Measurements from ENCODE around the gene CAPN12. TPM values are rescaled to one million over a fixed set of nuclear protein-coding genes. Genes with fewer than 3 reads are reported as not detected.

The CAPN12 gene
- total RNA-seq, 1 experiment from 2014 or later = not detected

- intact Hi-C loops (cut with micrococcal nuclease) = loop anchor here (2.0 kb wide), 1 partner anchor 109 kb away; no protein-coding TSS in a partner anchor
- Mint-ChIP-seq H3K4me1 (ENCODE audit: insufficient read depth, unreplicated experiment) (peaks cover 23% of the 10 kb centered on the region), H3K27me3 (ENCODE audit: insufficient read depth, unreplicated experiment) (no peaks in the 10 kb centered on the region), H3K36me3 (ENCODE audit: insufficient read depth, unreplicated experiment) (peaks cover 83% of the 10 kb centered on the region), H3K4me3 (ENCODE audit: unreplicated experiment) (no peak overlapping the region), H3K27ac (ENCODE audit: low read depth, unreplicated experiment) (peak overlapping the region; percentile 65), H3K9me3 (ENCODE audit: unreplicated experiment) (no peaks in the 10 kb centered on the region)
- CTCF ChIA-PET = interaction anchor here (0.6 to 1.0 kb wide), 4 partner anchors 15 to 321 kb away, joined by 3 to 4 read pairs (median 3); no protein-coding TSS in a partner anchor
- POLR2A ChIA-PET = interaction anchor here (0.9 to 1.5 kb wide), 2 partner anchors 108 to 109 kb away, joined by 3 to 6 read pairs; no protein-coding TSS in a partner anchor
- BruUV-seq (replicated peaks) = TSS peak; percentile 70
- DNase-seq (ENCODE audit: unreplicated experiment) = peak; percentile 64
- TF ChIP-seq, protein P1, sequence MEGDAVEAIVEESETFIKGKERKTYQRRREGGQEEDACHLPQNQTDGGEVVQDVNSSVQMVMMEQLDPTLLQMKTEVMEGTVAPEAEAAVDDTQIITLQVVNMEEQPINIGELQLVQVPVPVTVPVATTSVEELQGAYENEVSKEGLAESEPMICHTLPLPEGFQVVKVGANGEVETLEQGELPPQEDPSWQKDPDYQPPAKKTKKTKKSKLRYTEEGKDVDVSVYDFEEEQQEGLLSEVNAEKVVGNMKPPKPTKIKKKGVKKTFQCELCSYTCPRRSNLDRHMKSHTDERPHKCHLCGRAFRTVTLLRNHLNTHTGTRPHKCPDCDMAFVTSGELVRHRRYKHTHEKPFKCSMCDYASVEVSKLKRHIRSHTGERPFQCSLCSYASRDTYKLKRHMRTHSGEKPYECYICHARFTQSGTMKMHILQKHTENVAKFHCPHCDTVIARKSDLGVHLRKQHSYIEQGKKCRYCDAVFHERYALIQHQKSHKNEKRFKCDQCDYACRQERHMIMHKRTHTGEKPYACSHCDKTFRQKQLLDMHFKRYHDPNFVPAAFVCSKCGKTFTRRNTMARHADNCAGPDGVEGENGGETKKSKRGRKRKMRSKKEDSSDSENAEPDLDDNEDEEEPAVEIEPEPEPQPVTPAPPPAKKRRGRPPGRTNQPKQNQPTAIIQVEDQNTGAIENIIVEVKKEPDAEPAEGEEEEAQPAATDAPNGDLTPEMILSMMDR (IDR thresholded peaks at IDR 0.05; ENCODE audit: unreplicated experiment) = peak; percentile 78
Measured at GRCh38 chr19:38729653-38730469, 14.4 kb downstream of the CAPN12 start.

GRCh38 chr19:38728752-38729541 is 15.3 kb downstream of the CAPN12 start:
- CTCF ChIA-PET = interaction anchor here (0.7 to 1.4 kb wide), 4 partner anchors 9 to 213 kb away, joined by 3 to 4 read pairs (median 4); no protein-coding TSS in a partner anchor
- Mint-ChIP-seq H3K27ac (ENCODE audit: low read depth, unreplicated experiment) (no peak overlapping the region), H3K27me3 (ENCODE audit: insufficient read depth, unreplicated experiment) (no peaks in the 10 kb centered on the region), H3K9me3 (ENCODE audit: unreplicated experiment) (no peaks in the 10 kb centered on the region), H3K4me3 (ENCODE audit: unreplicated experiment) (no peak overlapping the region), H3K4me1 (ENCODE audit: insufficient read depth, unreplicated experiment) (peaks cover 22% of the 10 kb centered on the region), H3K36me3 (ENCODE audit: insufficient read depth, unreplicated experiment) (peaks cover 85% of the 10 kb centered on the region)
- intact Hi-C loops (cut with micrococcal nuclease) = loop anchor here (2.0 kb wide), 1 partner anchor 110 kb away; no protein-coding TSS in a partner anchor
- no peak for DNase-seq (ENCODE audit: unreplicated experiment)
- POLR2A ChIA-PET = interaction anchor here (0.7 to 1.5 kb wide), 3 partner anchors 10 to 172 kb away, joined by 3 to 8 read pairs (median 4); no protein-coding TSS in a partner anchor
- no TSS peak for BruUV-seq (replicated peaks)
- TF ChIP-seq, protein P1 (IDR thresholded peaks at IDR 0.05; ENCODE audit: unreplicated experiment) = no peak

- H3K27ac Mint-ChIP-seq (ENCODE audit: low read depth, unreplicated experiment) = no peak overlapping the region
- DNase-seq (ENCODE audit: unreplicated experiment) = no peak
- no peaks in the 10 kb centered on the region for H3K27me3 Mint-ChIP-seq (ENCODE audit: insufficient read depth, unreplicated experiment)
- intact Hi-C loops (cut with micrococcal nuclease) = loop anchor here (2.0 kb wide), 1 partner anchor 111 kb away; no protein-coding TSS in a partner anchor
- BruUV-seq (replicated peaks) = no TSS peak
- peaks cover 16% of the 10 kb centered on the region for H3K4me1 Mint-ChIP-seq (ENCODE audit: insufficient read depth, unreplicated experiment)
- peaks cover 86% of the 10 kb centered on the region for H3K36me3 Mint-ChIP-seq (ENCODE audit: insufficient read depth, unreplicated experiment)
- TF ChIP-seq, protein P1 (IDR thresholded peaks at IDR 0.05; ENCODE audit: unreplicated experiment) = no peak
- no peak overlapping the region for H3K4me3 Mint-ChIP-seq (ENCODE audit: unreplicated experiment)
- no peaks in the 10 kb centered on the region for H3K9me3 Mint-ChIP-seq (ENCODE audit: unreplicated experiment)
- POLR2A ChIA-PET = interaction anchor here (1.0 to 1.5 kb wide), 3 partner anchors 9 to 172 kb away, joined by 3 to 8 read pairs (median 4); no protein-coding TSS in a partner anchor
- CTCF ChIA-PET = interaction anchor here (0.5 to 1.4 kb wide), 4 partner anchors 8 to 213 kb away, joined by 3 to 4 read pairs (median 4); no protein-coding TSS in a partner anchor
Measured at GRCh38 chr19:38727868-38728660, 16.2 kb downstream of the CAPN12 start.
